GM19397 (cell line): ENCODE measurements around the gene GRID2IP.

Source experiments
- ATAC-seq: cut with Tn5 transposase; IDR thresholded peaks from one replicate; pipeline ENCODE4 v1.9.1; 2021; ENCODE audit warnings: mild to moderate bottlenecking, moderate library complexity; ENCODE audit not compliant: unreplicated experiment

Gene GRID2IP

DNA sequence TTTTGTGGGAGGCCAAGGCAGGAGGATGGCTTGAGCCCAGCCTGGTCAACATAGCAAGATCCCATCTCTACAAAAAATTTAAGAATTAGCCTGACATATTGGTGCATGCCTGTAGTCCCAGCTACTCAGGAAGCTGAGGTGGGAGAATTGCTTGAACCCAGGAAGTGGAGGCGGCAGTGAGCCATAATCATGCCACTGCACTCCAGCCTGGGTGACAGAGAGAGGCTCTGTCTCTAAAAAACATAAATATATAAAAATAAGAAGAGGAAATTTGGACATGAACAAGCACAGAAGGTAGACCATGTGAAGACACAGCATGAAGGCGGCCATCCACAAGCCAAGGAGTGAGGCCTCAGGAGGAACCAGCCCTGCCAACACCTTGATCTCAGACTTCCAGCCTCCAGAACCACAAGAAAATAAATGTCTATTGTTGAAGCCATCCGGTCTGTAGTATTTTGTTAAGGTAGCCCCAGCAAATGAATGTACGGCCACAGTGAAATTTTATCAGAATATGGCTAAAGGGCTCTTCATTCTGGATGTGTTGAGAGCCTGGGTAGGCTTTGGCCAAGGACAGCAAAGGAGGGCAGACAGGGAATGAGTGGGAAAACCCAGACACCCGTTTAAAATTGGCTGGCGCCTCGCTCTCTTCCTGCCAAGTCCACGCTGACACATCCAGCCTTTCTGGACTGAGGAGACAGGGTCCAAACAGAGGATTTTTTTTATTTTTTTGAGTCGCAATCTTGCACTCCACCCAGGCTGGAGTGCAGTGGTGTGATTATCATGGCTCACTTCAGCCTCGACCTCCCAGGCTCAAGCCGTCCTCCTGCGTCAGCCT lies 12.9 kb upstream of the GRID2IP start:
- ATAC-seq = no peak

DNA sequence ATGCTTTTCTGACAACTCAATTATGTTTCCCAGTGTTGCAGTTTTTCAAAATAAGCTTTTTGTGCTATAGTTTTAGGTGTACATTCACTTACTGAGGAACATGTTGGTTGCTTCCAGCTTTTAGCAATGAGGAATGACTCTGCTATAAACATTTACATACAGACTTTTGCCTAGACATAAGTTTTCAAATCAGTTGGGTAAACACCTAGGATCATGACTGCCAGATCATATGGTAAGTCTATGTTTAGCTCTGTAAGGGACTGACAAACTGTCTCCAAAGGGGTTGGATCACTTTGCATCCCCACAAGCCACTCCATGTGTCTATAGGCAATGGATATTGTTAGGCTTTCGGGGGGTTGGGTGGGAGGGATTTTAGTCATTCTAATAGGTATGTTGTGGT lies 10.8 kb upstream of the GRID2IP start:
- no peak for ATAC-seq

GRCh38 chr7:6559896-6560295 lies 8.6 kb upstream of the GRID2IP start:
- no peak for ATAC-seq

GRCh38 chr7:6558837-6559236 lies 7.6 kb upstream of the GRID2IP start:
- no peak for ATAC-seq

- no peak for ATAC-seq
Measured at GRCh38 chr7:6556196-6556595, 4.9 kb upstream of the GRID2IP start.

DNA sequence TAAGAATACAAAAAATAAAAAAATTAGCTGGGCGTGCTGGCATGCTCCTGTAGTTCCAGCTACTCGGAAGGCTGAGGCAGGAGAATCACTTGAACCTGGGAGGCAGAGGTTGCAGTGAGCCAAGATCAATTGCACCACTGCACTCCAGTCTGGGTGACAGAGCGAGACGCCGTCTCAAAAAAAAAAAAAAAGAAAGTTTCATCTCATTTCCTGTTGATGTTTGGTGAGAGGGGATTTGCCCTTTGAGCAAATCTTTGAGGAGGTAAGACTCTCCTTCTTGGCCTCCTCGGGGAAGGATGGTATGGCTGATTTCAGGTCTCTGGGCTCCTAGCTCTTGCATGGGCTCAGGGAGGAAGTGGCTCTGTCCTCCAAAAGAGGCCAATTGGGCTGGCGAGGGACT lies 3.6 kb upstream of the GRID2IP start:
- no peak for ATAC-seq

DNA sequence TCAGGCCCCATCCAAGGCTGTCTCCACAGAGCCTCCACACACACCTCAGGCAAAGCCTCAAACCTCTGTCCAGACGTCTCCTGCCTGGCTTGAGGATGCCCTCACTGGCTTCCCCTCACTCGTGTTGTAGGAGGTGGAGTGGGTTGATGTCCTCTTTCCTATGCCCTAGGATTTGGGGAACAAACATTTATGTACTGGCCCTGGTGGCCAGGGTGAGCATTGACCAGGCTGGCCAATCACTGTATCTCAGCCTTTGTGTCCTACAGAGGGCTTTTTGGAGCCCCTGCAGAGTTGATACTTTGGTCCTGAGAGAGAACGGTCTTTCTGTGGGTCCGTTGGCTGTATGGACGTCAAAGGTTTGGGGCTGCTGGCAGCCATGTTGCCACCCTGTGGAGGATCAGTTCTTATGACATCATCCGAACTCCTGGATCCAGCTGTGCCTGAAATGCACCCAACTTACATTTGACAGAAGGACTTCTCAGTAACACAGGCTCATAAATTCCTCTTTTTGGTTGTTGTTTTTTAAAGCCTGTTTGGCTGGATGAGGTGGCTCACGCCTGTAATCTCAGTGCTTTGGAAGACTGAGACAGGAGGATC lies 2.3 kb upstream of the GRID2IP start:
- ATAC-seq = no peak

- ATAC-seq = no peak
Measured at GRCh38 chr7:6547400-6547799, 3.9 kb downstream of the GRID2IP start.

DNA sequence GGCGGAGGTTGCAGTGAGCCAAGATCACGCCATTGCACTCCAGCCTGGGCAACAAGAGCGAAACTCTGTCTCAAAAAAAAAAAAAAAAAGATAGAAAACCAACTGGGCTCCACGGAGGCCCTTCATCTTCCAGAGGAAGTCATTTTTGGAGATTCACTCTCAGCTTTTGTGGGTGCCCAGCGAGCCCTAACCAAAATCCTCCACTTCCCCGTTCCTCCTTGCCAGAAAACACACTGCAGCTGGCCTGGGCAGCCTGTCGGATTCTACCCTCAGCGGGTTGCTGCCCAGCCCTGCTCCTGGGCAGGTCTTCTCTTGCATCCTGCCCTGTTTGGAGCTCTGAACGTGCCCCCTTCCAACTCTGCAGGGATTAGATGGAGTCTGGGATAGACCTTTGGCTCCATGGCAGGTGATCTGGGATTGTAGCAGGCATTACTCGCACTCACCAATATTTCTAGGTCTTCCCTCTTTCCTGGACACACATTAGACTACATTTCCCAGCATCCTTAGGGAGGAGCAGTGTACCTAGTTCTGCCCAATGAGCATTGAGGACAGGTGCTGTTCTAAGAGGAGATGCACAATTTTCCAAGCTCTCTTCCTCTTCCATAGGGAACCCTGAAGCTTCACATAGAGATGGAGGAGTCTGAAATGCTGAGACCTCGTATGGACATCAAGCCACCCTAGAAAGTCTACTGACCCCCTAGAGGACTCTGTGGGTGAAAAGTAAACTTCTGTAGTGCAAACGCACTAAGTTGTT lies 4.6 kb downstream of the GRID2IP start:
- ATAC-seq = no peak

DNA sequence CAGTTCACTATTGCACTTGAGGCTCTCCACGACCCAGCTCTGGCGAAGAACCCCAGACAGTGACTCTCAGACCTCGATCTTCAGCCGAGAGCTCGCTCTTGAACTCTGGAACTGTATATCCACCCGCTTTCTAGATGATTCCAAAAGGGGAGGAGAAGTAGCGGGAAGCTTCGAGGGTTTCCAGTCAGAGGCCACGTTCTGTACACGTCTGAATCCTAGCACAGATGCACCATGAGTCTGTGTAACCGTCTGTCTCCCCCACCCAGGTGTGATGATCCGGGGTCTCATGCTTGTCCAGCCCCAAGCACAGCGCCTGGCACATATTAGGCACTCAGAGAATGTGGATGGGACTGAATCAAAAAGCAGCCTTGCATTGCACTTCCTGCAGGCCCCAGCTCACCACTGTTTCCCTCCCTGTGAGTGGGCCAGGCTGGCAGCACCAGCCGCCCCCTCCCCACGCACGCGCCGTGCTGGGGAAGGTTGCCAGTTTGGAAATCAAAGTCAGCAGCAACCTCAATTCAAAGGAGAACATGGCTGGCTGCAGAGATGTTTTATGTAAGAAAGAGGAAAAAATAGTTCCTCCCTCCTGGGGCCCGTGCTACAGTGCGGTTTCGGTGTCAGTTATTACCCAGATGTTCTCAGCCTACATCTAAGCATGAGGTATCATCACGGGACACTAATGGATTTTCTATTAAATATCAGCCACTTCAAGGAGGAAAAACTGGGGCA lies 5.7 kb downstream of the GRID2IP start:
- no peak for ATAC-seq

DNA sequence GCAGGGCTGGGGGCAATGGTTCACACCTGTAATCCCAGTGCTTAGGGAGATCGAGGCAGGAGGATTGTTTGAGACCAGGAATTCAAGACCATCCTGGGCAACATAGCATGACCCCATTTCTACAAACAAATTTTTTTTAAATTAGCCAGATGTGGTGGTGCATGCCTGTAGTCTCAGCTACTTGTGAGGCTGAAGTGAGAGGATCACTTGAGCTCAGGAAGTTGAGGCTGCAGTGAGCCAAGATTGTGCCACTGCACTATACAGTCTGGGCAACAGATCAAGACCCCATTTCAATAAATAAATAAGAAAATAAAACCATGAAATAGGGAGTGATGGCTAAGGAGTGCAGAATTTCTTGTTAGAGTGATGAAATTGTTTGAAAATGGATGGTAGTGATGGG lies 8.9 kb downstream of the GRID2IP start:
- no peak for ATAC-seq

DNA sequence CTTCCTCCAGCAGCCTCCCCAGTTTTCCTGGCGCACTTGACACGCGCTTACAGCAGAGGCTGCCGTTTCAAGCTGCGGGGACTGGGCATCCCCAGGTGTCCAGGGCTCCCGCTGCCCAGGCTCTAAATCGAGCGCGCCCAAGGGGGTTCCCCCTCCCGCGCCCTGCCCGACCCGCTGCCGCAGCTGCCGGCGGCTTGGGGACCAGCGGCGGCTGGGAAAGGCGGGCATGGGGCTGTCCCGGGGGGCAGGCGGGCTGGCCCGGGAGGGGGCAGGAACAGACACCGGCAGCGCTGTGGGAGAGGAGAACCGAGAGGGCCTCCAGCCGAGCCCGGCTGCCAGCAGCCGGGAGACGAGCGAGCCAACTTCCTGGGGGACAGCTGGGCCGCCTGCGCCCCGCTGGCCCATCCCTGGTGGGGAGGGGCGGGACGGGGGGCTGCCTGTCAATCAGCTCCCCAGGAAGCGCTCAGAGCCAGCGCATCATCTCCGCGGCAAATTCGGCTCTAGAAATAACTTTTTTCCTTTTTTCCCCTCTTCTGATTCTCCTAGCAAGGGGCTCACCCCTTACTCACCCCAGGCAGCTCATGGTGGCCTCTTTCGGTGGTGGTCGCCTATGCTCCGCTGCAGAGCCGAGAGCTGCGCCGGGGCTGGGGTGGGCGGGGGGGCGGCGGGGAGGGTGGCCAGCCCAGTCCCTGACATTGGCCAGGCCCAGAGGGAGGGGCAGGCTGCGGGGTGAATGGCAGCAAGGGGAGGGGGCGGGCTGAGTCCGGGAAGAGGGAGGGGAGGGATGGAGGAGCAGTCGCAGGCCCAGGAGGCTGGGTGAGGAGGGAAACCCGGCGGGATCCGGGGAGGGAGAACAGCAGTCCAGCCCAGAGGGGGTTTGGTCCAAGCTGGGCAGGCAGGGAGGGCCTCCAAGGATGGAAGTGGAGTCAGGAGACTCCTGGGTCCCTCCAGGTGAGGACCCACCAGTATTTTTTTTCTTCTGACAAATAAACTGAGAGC lies 14.7 kb downstream of the GRID2IP start:
- no peak for ATAC-seq

GRCh38 chr7:6533893-6534495 lies 17.3 kb downstream of the GRID2IP start:
- no peak for ATAC-seq

- ATAC-seq = no peak
Measured at GRCh38 chr7:6532516-6532915, 18.7 kb downstream of the GRID2IP start.

- peak; percentile 4 for ATAC-seq
Measured at GRCh38 chr7:6531492-6532279, 19.6 kb downstream of the GRID2IP start.

DNA sequence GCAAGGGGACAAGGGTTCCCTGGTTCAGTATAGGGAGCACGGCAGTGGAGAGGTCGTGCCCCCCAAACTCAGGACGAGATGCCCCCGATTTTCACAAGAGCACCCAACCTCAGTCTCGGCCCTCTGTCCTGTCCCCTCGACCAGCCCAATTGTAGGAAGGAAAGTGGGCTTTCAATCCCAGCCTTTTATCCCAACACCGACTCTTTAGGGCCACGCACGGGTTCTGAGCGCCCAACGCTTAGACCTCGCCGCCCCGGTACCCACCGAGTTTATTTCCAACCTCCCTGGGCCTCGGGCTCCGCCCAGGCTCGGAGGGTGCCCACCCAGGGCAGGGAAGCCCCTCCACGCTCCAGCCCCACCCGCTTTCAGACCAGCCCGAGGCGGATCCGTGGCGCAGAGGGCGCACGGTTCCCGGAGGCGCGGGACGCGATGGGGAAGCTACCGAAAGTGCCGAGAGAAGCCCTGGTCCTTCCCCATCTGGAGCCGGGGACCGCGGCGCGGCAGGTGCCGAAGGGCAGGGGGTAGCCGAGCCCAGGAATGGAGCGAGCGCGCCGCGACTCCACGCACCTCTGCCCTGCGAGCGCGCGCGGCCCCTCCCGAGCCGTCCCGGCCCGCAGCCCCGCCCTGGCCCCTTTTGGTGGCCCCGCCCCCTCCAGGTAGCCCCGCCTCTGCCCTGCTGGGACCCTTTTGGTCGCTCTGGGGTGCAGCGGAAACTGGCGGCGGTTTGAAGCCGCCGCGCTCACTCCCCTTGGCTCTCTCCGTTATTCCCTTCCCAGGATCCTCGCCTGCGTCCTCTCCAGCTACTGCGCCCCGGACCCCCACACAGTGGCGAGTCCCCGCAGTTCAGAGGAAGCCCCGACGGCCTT lies 20.4 kb downstream of the GRID2IP start:
- peak; percentile 67 for ATAC-seq

DNA sequence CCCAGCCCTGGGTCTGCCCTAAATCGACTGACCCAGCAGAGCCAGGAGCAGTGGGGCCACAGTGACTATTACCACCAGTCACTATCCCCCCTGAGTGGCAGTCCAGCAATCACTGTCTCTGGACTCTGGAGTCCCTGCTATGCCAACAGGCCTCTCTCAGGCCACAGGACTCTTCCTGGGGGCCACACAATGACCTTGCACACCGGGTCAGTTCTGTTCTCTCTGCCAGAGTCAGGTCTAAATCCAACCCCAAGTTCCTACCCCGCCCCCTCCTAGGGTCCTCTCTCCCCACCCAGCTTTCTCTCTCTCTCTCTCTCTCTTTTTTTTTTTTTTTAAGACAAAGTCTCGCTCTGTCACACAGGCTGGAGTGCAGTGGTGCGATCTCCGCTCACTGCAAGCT lies 21.6 kb downstream of the GRID2IP start:
- no peak for ATAC-seq
